IMR-90 (cell line): ENCODE results near the gene PAM. TPM values are rescaled to one million over a fixed set of nuclear protein-coding genes. Genes with fewer than 3 reads are reported as not detected.

ENCODE experiments used
- ATAC-seq: fragments of 200-7000 bp; cut with Tn5 transposase; 2 replicates; pipeline ENCODE4 v1.9.1; 2020; ENCODE audit warnings: low read depth, mild to moderate bottlenecking, moderate library complexity
- BruUV-seq: library from RNA; stranded (reverse); fragments of 400-500 nt; replicated peaks from 2 replicates; lab custom pipeline; 2021; lab: Mats Ljungman, UMichigan
- CTCF ChIA-PET: fragments of 300-600 bp; formaldehyde crosslinking; extraction: SDS; loops from one replicate; lab custom pipeline; 2021; ENCODE audit warnings: antibody characterized with exemption; lab: Yijun Ruan, JAX
- POLR2A ChIA-PET: fragments of 300-600 bp; sonication (Branson Sonifier 250); formaldehyde crosslinking; loops from one replicate; lab custom pipeline; 2022; ENCODE audit warnings: antibody characterized with exemption; ENCODE audit not compliant: unreplicated experiment; lab: Charles Lee
- DNase-seq: peaks from one replicate; pipeline ENCODE4 v3.0.0; 2013
- H2AFZ ChIP-seq: replicated peaks from 2 replicates; pipeline ENCODE3; 2013; ENCODE audit warnings: low read length, mild to moderate bottlenecking; ENCODE audit not compliant: poor library complexity
- H2AK5ac ChIP-seq: 2 replicates; pipeline ENCODE4 v1.6.1; 2013; ENCODE audit warnings: low read depth, low read length, inconsistent platforms
- H2AK9ac ChIP-seq: replicated peaks from 2 replicates; pipeline ENCODE3; 2013; ENCODE audit warnings: mild to moderate bottlenecking, low read depth, low read length, moderate library complexity; ENCODE audit not compliant: poor library complexity
- H2BK120ac ChIP-seq: 2 replicates; pipeline ENCODE4 v1.6.1; 2013; ENCODE audit warnings: low read depth, low read length, inconsistent platforms
- H2BK15ac ChIP-seq: 3 replicates; pipeline ENCODE4 v1.6.1; 2013; ENCODE audit warnings: low read depth, low read length, inconsistent platforms
- H2BK20ac ChIP-seq: 2 replicates; pipeline ENCODE4 v1.6.1; 2013; ENCODE audit warnings: low read depth, mild to moderate bottlenecking, inconsistent platforms, low read length, moderate library complexity
- H2BK5ac ChIP-seq: 2 replicates; pipeline ENCODE4 v1.6.1; 2013; ENCODE audit warnings: mild to moderate bottlenecking, low read depth, low read length, inconsistent platforms; ENCODE audit not compliant: poor library complexity, severe bottlenecking
- H3K14ac ChIP-seq: replicated peaks from 2 replicates; pipeline ENCODE4 v1.6.1; 2013; ENCODE audit warnings: low read depth, low read length, inconsistent platforms
- H3K18ac ChIP-seq: 2 replicates; pipeline ENCODE4 v1.6.1; 2013; ENCODE audit warnings: low read depth, low read length, control low read depth
- H3K23ac ChIP-seq: 2 replicates; pipeline ENCODE4 v1.6.1; 2013; ENCODE audit warnings: low read depth, low read length, inconsistent platforms
- H3K27ac ChIP-seq: 2 replicates; pipeline ENCODE4 v1.5.1; 2013; ENCODE audit warnings: mild to moderate bottlenecking, control low read depth, low read length; ENCODE audit not compliant: insufficient read depth
- H3K27me3 ChIP-seq: 2 replicates; pipeline ENCODE4 v1.6.1; 2013; ENCODE audit warnings: low read length; ENCODE audit not compliant: control insufficient read depth, insufficient read depth
- H3K36me3 ChIP-seq: 2 replicates; pipeline ENCODE4 v1.6.1; 2013; ENCODE audit warnings: low read length, mixed read lengths; ENCODE audit not compliant: control insufficient read depth, insufficient read depth
- H3K4ac ChIP-seq: 2 replicates; pipeline ENCODE4 v1.6.1; 2013; ENCODE audit warnings: low read depth, low read length, inconsistent platforms
- H3K4me1 ChIP-seq: 2 replicates; pipeline ENCODE4 v1.6.1; 2013; ENCODE audit warnings: low read length, mixed read lengths; ENCODE audit not compliant: control insufficient read depth, insufficient read depth
- H3K4me2 ChIP-seq: 2 replicates; pipeline ENCODE4 v1.6.1; 2013; ENCODE audit warnings: low read depth, mild to moderate bottlenecking, control low read depth, low read length, moderate library complexity
- H3K4me3 ChIP-seq: 2 replicates; pipeline ENCODE4 v1.5.1; 2013; ENCODE audit warnings: low read depth, mild to moderate bottlenecking, control low read depth, low read length, moderate library complexity; ENCODE audit not compliant: insufficient read depth
- H3K56ac ChIP-seq: 2 replicates; pipeline ENCODE4 v1.6.1; 2013; ENCODE audit warnings: low read length, inconsistent platforms; ENCODE audit not compliant: insufficient read depth; ENCODE audit errors: extremely low read depth
- H3K79me1 ChIP-seq, 2 experiments: 2 replicates each; pipeline ENCODE4 v1.6.1; 2013; ENCODE audit warnings: low read length in 2 of 2, inconsistent platforms in 1 of 2, low read depth in 1 of 2
- H3K9ac ChIP-seq: 2 replicates; pipeline ENCODE4 v1.6.1; 2013; ENCODE audit warnings: low read depth, low read length, control low read depth
- H3K9me1 ChIP-seq: 2 replicates; pipeline ENCODE4 v1.6.1; 2013; ENCODE audit warnings: low read length, inconsistent platforms; ENCODE audit not compliant: insufficient read depth
- H3K9me3 ChIP-seq: 2 replicates; pipeline ENCODE4 v1.6.1; 2013; ENCODE audit warnings: low read length; ENCODE audit not compliant: control insufficient read depth, insufficient read depth
- H4K20me1 ChIP-seq: 2 replicates; pipeline ENCODE4 v1.6.1; 2013; ENCODE audit warnings: low read length, inconsistent platforms; ENCODE audit not compliant: insufficient read depth
- H4K5ac ChIP-seq: 2 replicates; pipeline ENCODE4 v1.6.1; 2013; ENCODE audit warnings: mild to moderate bottlenecking, low read depth, low read length, control low read depth
- H4K8ac ChIP-seq, 2 experiments: 2 replicates each; pipeline ENCODE4 v1.6.1; 2013; ENCODE audit warnings: low read depth in 2 of 2, low read length in 2 of 2, control low read depth in 1 of 2, inconsistent platforms in 1 of 2
- H4K91ac ChIP-seq: 2 replicates; pipeline ENCODE4 v1.6.1; 2013; ENCODE audit warnings: low read depth, low read length, inconsistent platforms; ENCODE audit not compliant: insufficient read depth
- CEBPB ChIP-seq: IDR thresholded peaks from 2 replicates; pipeline ENCODE4 v1.6.1; 2012; ENCODE audit warnings: low read depth, low read length, improper control_type of control experiment
- CTCF ChIP-seq: conservative IDR thresholded peaks from 2 replicates; pipeline ENCODE4 v1.5.1; 2012; ENCODE audit warnings: mild to moderate bottlenecking, low read depth, low read length, improper control_type of control experiment
- RAD21 ChIP-seq: IDR thresholded peaks from 2 replicates; pipeline ENCODE4 v1.6.1; 2012; ENCODE audit warnings: low read length, improper control_type of control experiment
- RFX5 ChIP-seq: IDR thresholded peaks from 2 replicates; pipeline ENCODE4 v1.8.0; 2012; ENCODE audit warnings: low read depth, mild to moderate bottlenecking, low read length, moderate library complexity
- SMC3 ChIP-seq: fragments of 150-350 bp; IDR thresholded peaks from 2 replicates; pipeline ENCODE4 v1.6.1; 2016; ENCODE audit warnings: low read depth, mild to moderate bottlenecking, antibody characterized with exemption, low read length, moderate library complexity
- WGBS, 2 experiments: methylation state at CpG; one replicate each; pipeline versions ENCODE4 v1.1.5 to v1.1.7; 2013; ENCODE audit warnings: missing lambda C conversion rate in 2 of 2; ENCODE audit not compliant: insufficient read length in 1 of 2; ENCODE audit errors: extremely low coverage in 2 of 2; 5-methylcytosine and 5-hydroxymethylcytosine counted together
- dilution Hi-C: fragments of 300-500 bp; cut with HindIII; formaldehyde crosslinking; loops from one replicate; pipeline ENCODE4 v1.14.3; 2018; ENCODE audit warnings: low sequenced_read_pairs; ENCODE audit not compliant: unreplicated experiment
- in situ Hi-C: fragments of 300-500 bp; cut with MboI; formaldehyde crosslinking; loops from 3 replicates; pipeline ENCODE4 v1.14.3; 2019; ENCODE audit warnings: low sequenced_read_pairs, inconsistent platforms, mixed read lengths
- intact Hi-C: fragments of 100-400 bp; cut with micrococcal nuclease; formaldehyde crosslinking; loops from 2 replicates; pipeline ENCODE4 v1.10.0; 2022
- polyA plus RNA-seq, 3 experiments: library from polyadenylated mRNA; depleted of rRNA; stranded (reverse); fragments of >200 nt; gene quantifications; 2 replicates each; pipeline ENCODE4 v1.2.3, GENCODE V29; 2012; ENCODE audit warnings: low replicate concordance in 1 of 3
- total RNA-seq: library from RNA; depleted of rRNA; stranded (reverse); fragments of >200 nt; gene quantifications from 2 replicates; pipeline ENCODE4 v1.2.3, GENCODE V29; 2012

PAM gene
- total and polyA plus RNA-seq, 2 of the 4 experiments (the other 2 are of a cell fraction) = 115 to 179 TPM

GRCh38 chr5:102971676-102972293, 216.7 kb downstream of the PAM start:
- Histone ChIP-seq H2BK15ac (no peak overlapping the region), H3K9ac (no peak overlapping the region), H3K23ac (no peak overlapping the region), H4K5ac (no peak overlapping the region), H3K79me1 (0 out of 4 replicates have a peak, but pooled peaks cover 0 to 3% of the 10 kb centered on the region in 2 experiments), H2AK9ac (no peak overlapping the region), H2BK120ac (no peak overlapping the region), H3K18ac (no peak overlapping the region), H3K9me3 (no peaks in the 10 kb centered on the region), H2AFZ (no peak overlapping the region), H3K4me2 (no peak overlapping the region), H3K9me1 (0 out of 2 replicates have a peak, but pooled peaks cover 2% of the 10 kb centered on the region), H3K56ac (no peak overlapping the region), H3K27me3 (no peaks in the 10 kb centered on the region), H4K91ac (no peak overlapping the region), H3K4me3 (no peak overlapping the region), H2AK5ac (peak overlapping the region; percentile 75), H3K27ac (no peak overlapping the region), H3K14ac (no peak overlapping the region), H3K4me1 (peaks cover 6% of the 10 kb centered on the region), H3K4ac (no peak overlapping the region), H3K36me3 (peaks cover 3% of the 10 kb centered on the region; the same call in 1 of the 2 replicates), H2BK20ac (no peak overlapping the region), H2BK5ac (no peak overlapping the region), H4K20me1 (no peaks in the 10 kb centered on the region), H4K8ac (no peak overlapping the region)
- dilution Hi-C loops = no loop called here
- ATAC-seq (peak; percentile 86), DNase-seq (peak; percentile 70)
- intact Hi-C loops = loop anchor here (2.0 to 5.0 kb wide), 4 partner anchors 104 to 389 kb away; no protein-coding TSS in a partner anchor
- ChIA-PET CTCF (interaction anchor here (0.7 to 1.9 kb wide), 3 partner anchors 8 to 290 kb away, joined by 3 to 8 read pairs (median 3); no protein-coding TSS in a partner anchor), POLR2A (no interaction called here)
- TF ChIP-seq RFX5 (no peak), CTCF (peak; percentile 62), RAD21 (peak; percentile 60), SMC3 (peak; percentile 50), CEBPB (no peak)
- BruUV-seq = no TSS peak
- no CpG with 5 or more reads among the region's 1 CpG for whole genome bisulfite sequencing, 2 experiments
- in situ Hi-C loops = no loop called here
